Type B pancreatic cell (in vitro differentiated cells): ENCODE measurements around the gene CREB3. TPM values are rescaled to one million over a fixed set of nuclear protein-coding genes. Genes with fewer than 3 reads are reported as not detected.

Experiments
- DNase-seq: peaks from one replicate; pipeline ENCODE4 v3.0.0; 2021; ENCODE audit warnings: mixed read lengths; ENCODE audit not compliant: unreplicated experiment; ENCODE audit errors: extremely low spot score
- H3K27ac Mint-ChIP-seq: 2 replicates; pipeline ENCODE4 v1.8.0; 2021; ENCODE audit warnings: mild to moderate bottlenecking, mixed read lengths
- H3K27me3 Mint-ChIP-seq: 2 replicates; pipeline ENCODE4 v1.8.0; 2021; ENCODE audit warnings: mixed read lengths
- H3K36me3 Mint-ChIP-seq: 2 replicates; pipeline ENCODE4 v1.8.0; 2021; ENCODE audit warnings: mixed read lengths
- H3K4me1 Mint-ChIP-seq: one replicate; pipeline ENCODE4 v1.8.0; 2021; ENCODE audit warnings: mixed read lengths; ENCODE audit not compliant: unreplicated experiment
- H3K4me3 Mint-ChIP-seq: 2 replicates; pipeline ENCODE4 v1.8.0; 2021; ENCODE audit warnings: mild to moderate bottlenecking, mixed read lengths
- H3K9me3 Mint-ChIP-seq: 2 replicates; pipeline ENCODE4 v1.8.0; 2021; ENCODE audit warnings: mixed read lengths
- total RNA-seq: library from RNA; stranded (reverse); gene quantifications from 2 replicates; pipeline ENCODE4 v1.2.1, GENCODE V29; 2021; ENCODE audit warnings: low replicate concordance
- TF ChIP-seq, protein P1 (sequence below): fragments of 200-600 bp; sonication (generic); conservative IDR thresholded peaks from 2 replicates; pipeline ENCODE4 v1.5.0; 2021; ENCODE audit warnings: antibody characterized with exemption, mild to moderate bottlenecking

Gene CREB3
- total RNA-seq, 1 donor from 2014 or later, result 29.1 TPM

DNA sequence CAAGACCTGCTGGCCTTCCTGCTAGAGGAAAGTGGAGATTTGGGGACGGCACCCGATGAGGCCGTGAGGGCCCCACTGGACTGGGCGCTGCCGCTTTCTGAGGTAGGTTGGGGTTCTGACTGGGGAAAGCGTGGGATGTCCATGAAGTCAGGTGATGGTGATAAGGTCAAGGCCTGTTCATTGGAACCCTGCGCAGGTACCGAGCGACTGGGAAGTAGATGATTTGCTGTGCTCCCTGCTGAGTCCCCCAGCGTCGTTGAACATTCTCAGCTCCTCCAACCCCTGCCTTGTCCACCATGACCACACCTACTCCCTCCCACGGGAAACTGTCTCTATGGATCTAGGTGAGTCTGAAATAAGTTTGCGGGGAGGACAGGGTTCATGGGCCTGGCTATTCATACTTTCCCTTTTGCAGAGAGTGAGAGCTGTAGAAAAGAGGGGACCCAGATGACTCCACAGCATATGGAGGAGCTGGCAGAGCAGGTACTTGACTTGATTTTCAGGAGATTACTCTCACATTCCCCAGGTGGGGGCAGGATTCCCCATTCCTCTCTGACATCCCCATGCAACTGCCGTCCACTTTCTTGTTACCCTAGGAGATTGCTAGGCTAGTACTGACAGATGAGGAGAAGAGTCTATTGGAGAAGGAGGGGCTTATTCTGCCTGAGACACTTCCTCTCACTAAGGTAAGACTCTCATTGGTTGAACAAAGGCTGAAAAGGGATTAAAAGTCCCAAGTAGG lies 505 bp downstream of the CREB3 start:
- no peak for DNase-seq
- no peaks in the 10 kb centered on the region for H3K9me3 Mint-ChIP-seq
- no peak overlapping the region for H3K27ac Mint-ChIP-seq
- peaks cover 24% of the 10 kb centered on the region for H3K36me3 Mint-ChIP-seq
- H3K4me3 Mint-ChIP-seq, result no peak overlapping the region
- peaks cover 16% of the 10 kb centered on the region for H3K4me1 Mint-ChIP-seq
- no peaks in the 10 kb centered on the region for H3K27me3 Mint-ChIP-seq
- TF ChIP-seq, protein P1, sequence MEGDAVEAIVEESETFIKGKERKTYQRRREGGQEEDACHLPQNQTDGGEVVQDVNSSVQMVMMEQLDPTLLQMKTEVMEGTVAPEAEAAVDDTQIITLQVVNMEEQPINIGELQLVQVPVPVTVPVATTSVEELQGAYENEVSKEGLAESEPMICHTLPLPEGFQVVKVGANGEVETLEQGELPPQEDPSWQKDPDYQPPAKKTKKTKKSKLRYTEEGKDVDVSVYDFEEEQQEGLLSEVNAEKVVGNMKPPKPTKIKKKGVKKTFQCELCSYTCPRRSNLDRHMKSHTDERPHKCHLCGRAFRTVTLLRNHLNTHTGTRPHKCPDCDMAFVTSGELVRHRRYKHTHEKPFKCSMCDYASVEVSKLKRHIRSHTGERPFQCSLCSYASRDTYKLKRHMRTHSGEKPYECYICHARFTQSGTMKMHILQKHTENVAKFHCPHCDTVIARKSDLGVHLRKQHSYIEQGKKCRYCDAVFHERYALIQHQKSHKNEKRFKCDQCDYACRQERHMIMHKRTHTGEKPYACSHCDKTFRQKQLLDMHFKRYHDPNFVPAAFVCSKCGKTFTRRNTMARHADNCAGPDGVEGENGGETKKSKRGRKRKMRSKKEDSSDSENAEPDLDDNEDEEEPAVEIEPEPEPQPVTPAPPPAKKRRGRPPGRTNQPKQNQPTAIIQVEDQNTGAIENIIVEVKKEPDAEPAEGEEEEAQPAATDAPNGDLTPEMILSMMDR, result no peak

DNA sequence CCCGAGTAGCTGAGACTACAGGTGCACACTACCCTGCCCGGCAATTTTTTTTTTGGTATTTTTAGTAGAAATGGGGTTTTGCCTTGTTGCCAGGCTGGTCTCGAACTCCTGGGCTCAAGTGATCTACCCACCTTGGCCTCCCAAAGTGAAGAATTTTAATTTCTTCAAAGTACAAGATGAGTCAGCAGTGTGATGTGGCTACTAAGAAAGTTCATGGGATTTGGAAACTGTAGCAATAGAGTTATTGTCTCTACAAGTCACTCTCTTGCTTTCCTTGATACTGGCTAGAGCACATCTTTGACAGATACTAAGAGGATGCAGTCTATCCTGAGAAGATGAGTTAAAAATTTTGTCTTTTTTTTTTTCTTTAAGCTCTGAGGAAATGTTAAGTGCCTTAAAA lies 1.6 kb downstream of the CREB3 start:
- DNase-seq, result no peak
- H3K4me1 Mint-ChIP-seq, result peaks cover 16% of the 10 kb centered on the region
- H3K27ac Mint-ChIP-seq, result peak overlapping the region; percentile 40
- H3K27me3 Mint-ChIP-seq, result no peaks in the 10 kb centered on the region
- TF ChIP-seq, protein P1, result no peak
- peaks cover 32% of the 10 kb centered on the region for H3K36me3 Mint-ChIP-seq
- H3K9me3 Mint-ChIP-seq, result no peaks in the 10 kb centered on the region
- peak overlapping the region; percentile 25 for H3K4me3 Mint-ChIP-seq

DNA sequence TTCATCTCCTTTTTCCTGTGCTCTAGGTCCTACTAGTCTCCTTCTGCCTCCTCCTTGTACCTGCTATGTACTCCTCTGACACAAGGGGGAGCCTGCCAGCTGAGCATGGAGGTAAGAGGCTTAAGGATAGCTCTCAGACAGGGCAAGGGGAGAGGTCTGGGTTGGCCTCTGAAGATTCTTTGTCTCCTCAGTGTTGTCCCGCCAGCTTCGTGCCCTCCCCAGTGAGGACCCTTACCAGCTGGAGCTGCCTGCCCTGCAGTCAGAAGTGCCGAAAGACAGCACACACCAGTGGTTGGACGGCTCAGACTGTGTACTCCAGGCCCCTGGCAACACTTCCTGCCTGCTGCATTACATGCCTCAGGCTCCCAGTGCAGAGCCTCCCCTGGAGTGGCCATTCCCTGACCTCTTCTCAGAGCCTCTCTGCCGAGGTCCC lies 3.8 kb downstream of the CREB3 start:
- no peak for DNase-seq
- H3K4me3 Mint-ChIP-seq, result peak overlapping the region; percentile 26
- H3K27ac Mint-ChIP-seq, result peak overlapping the region; percentile 30
- TF ChIP-seq, protein P1, result peak; percentile 84
- peaks cover 36% of the 10 kb centered on the region for H3K36me3 Mint-ChIP-seq
- H3K4me1 Mint-ChIP-seq, result peaks cover 13% of the 10 kb centered on the region
- H3K27me3 Mint-ChIP-seq, result no peaks in the 10 kb centered on the region
- no peaks in the 10 kb centered on the region for H3K9me3 Mint-ChIP-seq

DNA sequence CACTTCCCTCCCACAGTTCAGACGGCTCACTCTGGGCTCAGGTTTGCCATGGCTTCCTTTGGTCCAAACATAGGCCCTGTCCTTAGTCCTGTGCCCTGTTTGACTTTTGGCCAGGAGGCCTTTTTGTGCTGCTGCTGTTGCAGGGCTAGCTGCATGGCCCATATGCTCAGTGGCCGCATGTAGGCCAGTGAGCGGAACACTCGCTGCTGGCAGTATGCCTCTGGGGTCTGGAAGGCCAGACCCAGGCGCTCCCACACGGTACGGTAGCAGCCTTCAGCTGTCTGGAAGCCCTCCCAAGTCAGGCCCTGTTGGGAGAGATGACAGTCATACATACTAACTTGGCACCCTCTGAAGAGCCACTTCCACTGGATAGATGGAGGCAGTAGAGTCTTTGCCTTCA lies 4.7 kb downstream of the CREB3 start:
- no peak for DNase-seq
- TF ChIP-seq, protein P1, result no peak
- peaks cover 35% of the 10 kb centered on the region for H3K36me3 Mint-ChIP-seq
- peak overlapping the region; percentile 18 for H3K27ac Mint-ChIP-seq
- peaks cover 7% of the 10 kb centered on the region for H3K4me1 Mint-ChIP-seq
- H3K4me3 Mint-ChIP-seq, result no peak overlapping the region
- no peaks in the 10 kb centered on the region for H3K9me3 Mint-ChIP-seq
- H3K27me3 Mint-ChIP-seq, result no peaks in the 10 kb centered on the region

DNA sequence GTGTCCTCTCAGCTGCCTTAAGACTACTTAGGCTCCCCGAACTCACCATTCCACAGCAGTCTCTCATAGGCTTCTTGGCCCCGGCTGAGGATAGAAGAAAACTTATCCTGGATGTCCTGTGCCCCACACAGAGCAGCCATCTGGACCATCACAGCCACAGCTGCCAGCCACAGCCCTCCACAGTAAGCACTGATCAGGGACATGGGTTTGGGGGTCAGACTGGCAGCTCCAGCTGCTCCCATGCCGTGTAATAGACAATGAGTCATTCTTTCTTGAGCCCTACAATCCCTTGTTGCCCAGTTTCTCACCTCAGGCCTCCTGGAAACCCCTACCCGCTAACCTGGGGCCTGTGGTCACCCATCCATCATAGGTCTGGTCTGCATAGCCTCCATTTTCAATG lies 5.7 kb downstream of the CREB3 start:
- no peak overlapping the region for H3K4me3 Mint-ChIP-seq
- H3K27me3 Mint-ChIP-seq, result no peaks in the 10 kb centered on the region
- TF ChIP-seq, protein P1, result no peak
- no peak for DNase-seq
- H3K4me1 Mint-ChIP-seq, result peaks cover 4% of the 10 kb centered on the region
- peaks cover 37% of the 10 kb centered on the region for H3K36me3 Mint-ChIP-seq
- H3K9me3 Mint-ChIP-seq, result no peaks in the 10 kb centered on the region
- peak overlapping the region; percentile 48 for H3K27ac Mint-ChIP-seq
